ENCODE data around the gene VPS18.

The VPS18 gene

DNA sequence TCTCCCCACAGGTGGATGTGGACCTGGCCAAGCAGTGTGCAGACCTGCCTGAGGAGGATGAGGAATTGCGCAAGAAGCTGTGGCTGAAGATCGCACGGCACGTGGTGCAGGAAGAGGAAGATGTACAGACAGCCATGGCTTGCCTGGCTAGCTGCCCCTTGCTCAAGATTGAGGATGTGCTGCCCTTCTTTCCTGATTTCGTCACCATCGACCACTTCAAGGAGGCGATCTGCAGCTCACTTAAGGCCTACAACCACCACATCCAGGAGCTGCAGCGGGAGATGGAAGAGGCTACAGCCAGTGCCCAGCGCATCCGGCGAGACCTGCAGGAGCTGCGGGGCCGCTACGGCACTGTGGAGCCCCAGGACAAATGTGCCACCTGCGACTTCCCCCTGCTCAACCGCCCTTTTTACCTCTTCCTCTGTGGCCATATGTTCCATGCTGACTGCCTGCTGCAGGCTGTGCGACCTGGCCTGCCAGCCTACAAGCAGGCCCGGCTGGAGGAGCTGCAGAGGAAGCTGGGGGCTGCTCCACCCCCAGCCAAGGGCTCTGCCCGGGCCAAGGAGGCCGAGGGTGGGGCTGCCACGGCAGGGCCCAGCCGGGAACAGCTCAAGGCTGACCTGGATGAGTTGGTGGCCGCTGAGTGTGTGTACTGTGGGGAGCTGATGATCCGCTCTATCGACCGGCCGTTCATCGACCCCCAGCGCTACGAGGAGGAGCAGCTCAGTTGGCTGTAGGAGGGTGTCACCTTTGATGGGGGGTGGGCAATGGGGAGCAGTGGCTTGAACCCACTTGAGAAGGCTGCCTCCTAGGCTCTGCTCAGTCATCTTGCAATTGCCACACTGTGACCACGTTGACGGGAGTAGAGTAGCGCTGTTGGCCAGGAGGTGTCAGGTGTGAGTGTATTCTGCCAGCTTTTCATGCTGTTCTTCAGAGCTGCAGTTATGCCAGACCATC is 8.6 kb downstream of the VPS18 start:
- POLR2A ChIA-PET: interaction anchor here (2.8 kb wide), 1 partner anchor 8 kb away, joined by 9 read pairs; the partner anchor contains the start of gene VPS18
- no peak overlapping the region for H3K4me3 ChIP-seq (ENCODE audit: low read depth, low read length)
- TF ChIP-seq, protein P1, sequence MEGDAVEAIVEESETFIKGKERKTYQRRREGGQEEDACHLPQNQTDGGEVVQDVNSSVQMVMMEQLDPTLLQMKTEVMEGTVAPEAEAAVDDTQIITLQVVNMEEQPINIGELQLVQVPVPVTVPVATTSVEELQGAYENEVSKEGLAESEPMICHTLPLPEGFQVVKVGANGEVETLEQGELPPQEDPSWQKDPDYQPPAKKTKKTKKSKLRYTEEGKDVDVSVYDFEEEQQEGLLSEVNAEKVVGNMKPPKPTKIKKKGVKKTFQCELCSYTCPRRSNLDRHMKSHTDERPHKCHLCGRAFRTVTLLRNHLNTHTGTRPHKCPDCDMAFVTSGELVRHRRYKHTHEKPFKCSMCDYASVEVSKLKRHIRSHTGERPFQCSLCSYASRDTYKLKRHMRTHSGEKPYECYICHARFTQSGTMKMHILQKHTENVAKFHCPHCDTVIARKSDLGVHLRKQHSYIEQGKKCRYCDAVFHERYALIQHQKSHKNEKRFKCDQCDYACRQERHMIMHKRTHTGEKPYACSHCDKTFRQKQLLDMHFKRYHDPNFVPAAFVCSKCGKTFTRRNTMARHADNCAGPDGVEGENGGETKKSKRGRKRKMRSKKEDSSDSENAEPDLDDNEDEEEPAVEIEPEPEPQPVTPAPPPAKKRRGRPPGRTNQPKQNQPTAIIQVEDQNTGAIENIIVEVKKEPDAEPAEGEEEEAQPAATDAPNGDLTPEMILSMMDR (IDR thresholded peaks at IDR 0.05; ENCODE audit: insufficient read depth, low read length, missing control alignments): no peak
- CTCF ChIA-PET: interaction anchor here (0.5 to 20.5 kb wide), 22 partner anchors 7 to 526 kb away, joined by 3 to 498 read pairs (median 4); partner anchors contain the start of genes DLL4, INO80, NUSAP1 and OIP5
- no peak for DNase-seq (ENCODE audit: low read depth, low spot score)

DNA sequence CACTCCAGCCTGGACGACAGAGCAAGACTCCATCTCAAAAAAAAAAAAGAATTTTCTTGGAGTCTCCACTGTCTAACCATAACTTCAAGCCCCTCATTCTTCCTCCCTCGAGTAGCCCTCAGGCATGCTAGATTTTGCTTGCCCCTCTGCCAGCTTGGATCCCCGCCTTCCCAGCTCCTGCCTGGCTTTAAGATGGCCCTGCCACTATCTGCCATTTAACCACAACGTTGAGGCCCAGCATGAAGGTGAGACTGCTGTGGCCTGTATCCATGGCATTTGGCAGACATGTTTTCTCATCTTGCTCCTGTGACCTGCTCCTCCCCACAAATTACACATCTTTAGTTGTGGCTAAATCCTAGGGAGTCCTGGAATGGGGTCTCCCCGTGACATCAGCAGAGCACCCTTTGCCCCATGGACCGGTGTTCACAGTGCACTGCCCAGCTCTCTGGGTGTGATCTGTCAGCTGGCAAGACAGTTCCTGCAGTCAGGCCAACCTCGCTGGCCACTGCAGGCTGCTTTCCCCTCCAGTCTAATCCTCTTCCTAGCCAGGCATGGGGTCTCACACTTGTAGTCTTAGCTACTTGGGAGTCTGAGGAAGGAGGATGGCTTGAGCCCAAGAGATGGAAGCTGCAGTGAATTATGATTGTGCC is 10.4 kb downstream of the VPS18 start:
- ChIA-PET CTCF (interaction anchor here (0.6 to 20.5 kb wide), 37 partner anchors 9 to 561 kb away, joined by 3 to 498 read pairs (median 5); partner anchors contain the start of genes DLL4, NUSAP1, OIP5 and VPS18), POLR2A (interaction anchor here (0.5 to 2.8 kb wide), 4 partner anchors 10 to 376 kb away, joined by 3 to 9 read pairs (median 3); partner anchors contain the start of genes CHAC1 and VPS18)
- no peak overlapping the region for H3K4me3 ChIP-seq (ENCODE audit: low read depth, low read length)
- DNase-seq (ENCODE audit: low read depth, low spot score): no peak
- TF ChIP-seq, protein P1 (IDR thresholded peaks at IDR 0.05; ENCODE audit: insufficient read depth, low read length, missing control alignments): no peak

DNA sequence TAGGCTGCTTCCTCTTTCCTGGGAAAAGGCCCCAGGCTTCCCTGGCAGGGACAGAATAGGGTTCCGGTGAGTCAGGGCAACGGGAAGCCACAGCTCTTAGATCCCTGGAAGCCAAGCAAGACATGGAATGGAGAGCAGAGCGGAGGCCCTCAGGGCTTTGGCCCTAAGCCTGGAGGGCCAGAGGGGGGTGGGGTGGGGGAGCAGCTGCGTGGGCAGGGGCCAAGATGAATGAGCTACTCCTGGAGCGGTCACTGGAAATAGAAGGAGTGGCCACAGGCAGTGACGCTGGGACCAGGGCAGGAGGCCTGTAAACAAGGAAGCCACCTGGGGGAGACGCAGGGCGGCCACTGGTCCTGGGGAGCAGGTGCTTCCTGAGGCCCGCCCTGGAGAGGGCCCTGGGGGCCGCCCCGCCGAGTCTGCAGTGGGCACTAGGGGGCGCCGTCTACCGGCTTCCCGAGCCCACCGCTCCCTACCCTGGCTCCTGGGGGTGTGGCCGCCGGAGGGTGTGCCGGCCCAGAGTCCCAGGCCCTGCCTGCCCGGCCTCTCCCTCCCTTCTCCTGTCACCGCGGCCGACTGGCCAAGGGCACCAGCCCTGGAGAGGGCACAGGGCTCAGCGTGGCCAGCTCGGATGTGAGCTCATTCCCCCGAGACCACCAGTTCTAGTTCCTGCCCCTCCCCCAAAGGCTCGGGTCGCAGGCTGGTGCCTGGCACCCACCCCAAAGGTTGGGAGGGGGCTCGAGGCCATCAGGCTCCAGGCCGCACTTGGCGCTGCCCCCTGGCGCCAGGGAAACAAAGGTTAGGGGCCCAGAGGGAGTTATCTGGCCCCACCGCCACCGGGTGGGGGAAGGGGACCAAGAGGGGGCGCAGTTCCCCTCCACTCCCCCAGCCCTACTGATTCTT is 12.1 kb downstream of the VPS18 start:
- TF ChIP-seq, protein P1 (IDR thresholded peaks at IDR 0.05; ENCODE audit: insufficient read depth, low read length, missing control alignments): peak; percentile 87
- ChIA-PET CTCF (interaction anchor here (0.5 to 20.5 kb wide), 38 partner anchors 10 to 426 kb away, joined by 3 to 498 read pairs (median 4); partner anchors contain the start of genes CHAC1, DLL4, NUSAP1 and OIP5), POLR2A (interaction anchor here (0.5 to 1.4 kb wide), 6 partner anchors 10 to 210 kb away, joined by 3 to 8 read pairs (median 4); partner anchors contain the start of genes CHAC1 and INO80)
- DNase-seq (ENCODE audit: low read depth, low spot score): peak; percentile 65
- peak overlapping the region; percentile 41 for H3K4me3 ChIP-seq (ENCODE audit: low read depth, low read length)

DNA sequence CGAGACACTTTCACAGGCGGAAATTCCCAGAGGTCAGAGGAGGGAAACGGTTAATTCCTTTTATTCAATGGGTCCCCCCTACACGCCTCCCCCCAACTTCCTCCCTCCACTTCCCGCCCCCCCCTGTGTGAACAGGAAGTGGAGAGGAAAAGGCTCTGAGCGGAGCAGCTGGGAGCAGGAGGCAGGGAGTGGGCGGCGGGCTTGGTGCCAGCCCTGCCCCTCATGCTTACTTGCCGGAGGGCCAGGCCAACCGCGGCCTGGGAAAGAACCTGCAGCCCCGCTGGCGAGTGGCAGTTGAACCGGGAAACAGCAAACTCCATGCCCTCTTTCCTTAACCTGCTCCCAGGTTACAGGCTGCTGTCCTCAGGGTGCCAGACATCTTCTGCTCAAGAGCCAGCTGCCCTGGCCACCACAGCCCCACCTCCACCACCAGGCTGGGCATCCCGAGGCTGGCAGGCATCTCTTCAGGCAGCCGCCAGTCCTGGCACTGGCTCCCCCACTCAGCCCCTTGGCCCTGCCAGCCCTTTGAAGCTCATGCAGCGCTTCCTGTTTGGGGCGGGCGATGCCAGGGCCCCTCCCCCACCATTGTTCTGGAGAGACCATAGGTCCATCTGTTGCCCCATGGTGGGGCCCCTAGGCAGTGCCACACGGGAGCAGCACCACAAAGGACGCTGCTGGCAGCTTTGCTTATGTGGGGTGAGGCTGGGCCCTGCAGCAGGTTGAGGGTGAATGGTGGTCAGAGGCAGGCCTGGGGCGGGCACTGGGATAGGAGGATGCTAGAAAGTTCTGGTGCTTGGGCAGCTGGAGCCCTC is 12.9 kb downstream of the VPS18 start:
- H3K4me3 ChIP-seq (ENCODE audit: low read depth, low read length): peak overlapping the region; percentile 41; the same call in 1 of the 2 replicates
- CTCF ChIA-PET: interaction anchor here (0.5 to 20.5 kb wide), 23 partner anchors 10 to 425 kb away, joined by 3 to 498 read pairs (median 9); partner anchors contain the start of genes CHAC1, DLL4, NUSAP1 and OIP5
- TF ChIP-seq, protein P1 (IDR thresholded peaks at IDR 0.05; ENCODE audit: insufficient read depth, low read length, missing control alignments): no peak
- DNase-seq (ENCODE audit: low read depth, low spot score): no peak
- POLR2A ChIA-PET: interaction anchor here (0.9 kb wide), 1 partner anchor 34 kb away, joined by 3 read pairs; no protein-coding TSS in a partner anchor

DNA sequence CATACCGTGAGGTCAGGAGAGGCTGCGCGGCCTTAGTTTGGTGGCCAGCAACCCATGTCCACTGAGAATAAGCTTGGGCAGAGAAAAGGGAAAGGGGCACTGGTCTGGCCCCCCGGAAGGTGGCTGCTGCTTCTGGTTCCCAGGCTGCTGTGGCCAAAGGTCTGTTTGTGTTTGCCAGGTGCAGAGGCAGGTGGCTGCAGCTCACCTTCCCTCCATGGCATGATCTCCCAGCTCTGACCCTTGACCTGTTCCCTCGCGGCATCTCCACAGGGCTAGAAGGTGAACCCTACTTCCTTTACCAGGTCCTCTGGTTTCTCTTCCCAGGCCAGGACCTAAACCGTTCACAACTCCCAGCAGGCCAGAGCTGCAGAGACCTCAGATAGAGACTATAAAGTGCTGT is 13.8 kb downstream of the VPS18 start:
- ChIA-PET CTCF (interaction anchor here (1.0 to 20.5 kb wide), 12 partner anchors 9 to 424 kb away, joined by 3 to 498 read pairs (median 8); partner anchors contain the start of genes DLL4, NUSAP1, OIP5 and VPS18), POLR2A (interaction anchor here (0.9 kb wide), 1 partner anchor 33 kb away, joined by 3 read pairs; no protein-coding TSS in a partner anchor)
- H3K4me3 ChIP-seq (ENCODE audit: low read depth, low read length): no peak overlapping the region
- DNase-seq (ENCODE audit: low read depth, low spot score): no peak
- TF ChIP-seq, protein P1 (IDR thresholded peaks at IDR 0.05; ENCODE audit: insufficient read depth, low read length, missing control alignments): no peak
